Ishikawa (cell line): ENCODE results near the gene HSPH1.

Experiments used
- CEBPB ChIP-seq: IDR thresholded peaks from 2 replicates; pipeline ENCODE4 v1.6.1; 2012
- CREB1 ChIP-seq: IDR thresholded peaks from 2 replicates; pipeline ENCODE4 v1.6.1; 2012; ENCODE audit warnings: low read depth
- EGR1 ChIP-seq: IDR thresholded peaks from 2 replicates; pipeline ENCODE4 v1.6.1; 2012
- EP300 ChIP-seq: IDR thresholded peaks from 2 replicates; pipeline ENCODE4 v1.6.1; 2012; ENCODE audit warnings: borderline replicate concordance
- NFIC ChIP-seq: IDR thresholded peaks from 2 replicates; pipeline ENCODE4 v1.6.1; 2012
- RAD21 ChIP-seq: IDR thresholded peaks from 2 replicates; pipeline ENCODE4 v1.6.1; 2012; ENCODE audit warnings: low read depth
- TCF12 ChIP-seq: IDR thresholded peaks from 2 replicates; pipeline ENCODE4 v1.6.1; 2012; ENCODE audit warnings: low read depth
- YY1 ChIP-seq: IDR thresholded peaks from 2 replicates; pipeline ENCODE4 v1.6.1; 2012; ENCODE audit warnings: low read depth
- TF ChIP-seq, protein P1 (sequence below): IDR thresholded peaks from 2 replicates; pipeline ENCODE4 v1.6.1; 2012; ENCODE audit warnings: low read depth, mild to moderate bottlenecking
- TF ChIP-seq, protein P2 (sequence below): IDR thresholded peaks from 2 replicates; pipeline ENCODE4 v1.6.1; 2012
- TF ChIP-seq, protein P3 (sequence below): IDR thresholded peaks from 2 replicates; pipeline ENCODE4 v1.6.1; 2012

DNA sequence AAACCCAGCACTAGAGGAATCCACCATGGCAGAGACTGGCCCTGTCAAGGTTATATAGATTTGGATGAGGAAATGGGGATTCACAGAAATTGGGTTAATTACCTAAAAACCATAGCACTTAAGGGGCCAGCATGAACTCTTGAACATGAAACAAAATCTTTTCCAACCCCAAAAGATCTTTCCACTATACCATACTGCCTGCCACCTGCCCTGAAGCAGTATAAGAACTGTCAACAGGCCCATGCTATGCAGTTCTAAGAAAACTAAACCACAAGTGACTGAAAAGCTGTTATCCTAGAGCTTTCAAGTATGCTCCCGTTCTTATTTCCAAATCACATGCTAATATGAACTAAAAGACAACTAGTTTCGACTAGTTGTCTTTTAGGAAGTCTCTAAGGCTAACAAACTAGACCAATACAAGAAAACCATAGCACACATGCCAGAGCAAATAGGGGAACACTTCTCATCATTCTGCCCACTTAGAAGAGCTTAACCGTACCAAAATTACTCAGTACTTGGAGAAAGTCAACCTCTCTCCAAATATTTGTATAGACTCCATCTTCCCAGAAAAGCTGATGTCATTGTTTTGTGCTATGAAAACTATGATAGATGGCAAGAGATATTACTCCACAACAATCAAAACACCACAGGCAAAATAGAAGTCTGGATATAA lies 27.5 kb downstream of the HSPH1 start:
- TF ChIP-seq RAD21, result no peak
- TF ChIP-seq, protein P1, sequence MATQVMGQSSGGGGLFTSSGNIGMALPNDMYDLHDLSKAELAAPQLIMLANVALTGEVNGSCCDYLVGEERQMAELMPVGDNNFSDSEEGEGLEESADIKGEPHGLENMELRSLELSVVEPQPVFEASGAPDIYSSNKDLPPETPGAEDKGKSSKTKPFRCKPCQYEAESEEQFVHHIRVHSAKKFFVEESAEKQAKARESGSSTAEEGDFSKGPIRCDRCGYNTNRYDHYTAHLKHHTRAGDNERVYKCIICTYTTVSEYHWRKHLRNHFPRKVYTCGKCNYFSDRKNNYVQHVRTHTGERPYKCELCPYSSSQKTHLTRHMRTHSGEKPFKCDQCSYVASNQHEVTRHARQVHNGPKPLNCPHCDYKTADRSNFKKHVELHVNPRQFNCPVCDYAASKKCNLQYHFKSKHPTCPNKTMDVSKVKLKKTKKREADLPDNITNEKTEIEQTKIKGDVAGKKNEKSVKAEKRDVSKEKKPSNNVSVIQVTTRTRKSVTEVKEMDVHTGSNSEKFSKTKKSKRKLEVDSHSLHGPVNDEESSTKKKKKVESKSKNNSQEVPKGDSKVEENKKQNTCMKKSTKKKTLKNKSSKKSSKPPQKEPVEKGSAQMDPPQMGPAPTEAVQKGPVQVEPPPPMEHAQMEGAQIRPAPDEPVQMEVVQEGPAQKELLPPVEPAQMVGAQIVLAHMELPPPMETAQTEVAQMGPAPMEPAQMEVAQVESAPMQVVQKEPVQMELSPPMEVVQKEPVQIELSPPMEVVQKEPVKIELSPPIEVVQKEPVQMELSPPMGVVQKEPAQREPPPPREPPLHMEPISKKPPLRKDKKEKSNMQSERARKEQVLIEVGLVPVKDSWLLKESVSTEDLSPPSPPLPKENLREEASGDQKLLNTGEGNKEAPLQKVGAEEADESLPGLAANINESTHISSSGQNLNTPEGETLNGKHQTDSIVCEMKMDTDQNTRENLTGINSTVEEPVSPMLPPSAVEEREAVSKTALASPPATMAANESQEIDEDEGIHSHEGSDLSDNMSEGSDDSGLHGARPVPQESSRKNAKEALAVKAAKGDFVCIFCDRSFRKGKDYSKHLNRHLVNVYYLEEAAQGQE, result no peak
- TF ChIP-seq EP300, result no peak
- no peak for TF ChIP-seq NFIC
- no peak for TF ChIP-seq YY1
- TF ChIP-seq CEBPB, result no peak
- no peak for TF ChIP-seq CREB1
- TF ChIP-seq, protein P2, sequence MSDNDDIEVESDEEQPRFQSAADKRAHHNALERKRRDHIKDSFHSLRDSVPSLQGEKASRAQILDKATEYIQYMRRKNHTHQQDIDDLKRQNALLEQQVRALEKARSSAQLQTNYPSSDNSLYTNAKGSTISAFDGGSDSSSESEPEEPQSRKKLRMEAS, result no peak
- no peak for TF ChIP-seq TCF12
- no peak for TF ChIP-seq EGR1
- TF ChIP-seq, protein P3, sequence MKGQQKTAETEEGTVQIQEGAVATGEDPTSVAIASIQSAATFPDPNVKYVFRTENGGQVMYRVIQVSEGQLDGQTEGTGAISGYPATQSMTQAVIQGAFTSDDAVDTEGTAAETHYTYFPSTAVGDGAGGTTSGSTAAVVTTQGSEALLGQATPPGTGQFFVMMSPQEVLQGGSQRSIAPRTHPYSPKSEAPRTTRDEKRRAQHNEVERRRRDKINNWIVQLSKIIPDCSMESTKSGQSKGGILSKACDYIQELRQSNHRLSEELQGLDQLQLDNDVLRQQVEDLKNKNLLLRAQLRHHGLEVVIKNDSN, result no peak
